T-helper 2 cell treated with Interferon-gamma antibody and Interleukin-4, amounts not matched to agents 100 ng/mL and 5 ng/mL, for 36 hours (primary cell): Measurements from ENCODE around the gene LYL1. TPM values are rescaled to one million over a fixed set of nuclear protein-coding genes. Genes with fewer than 3 reads are reported as not detected.

Experiments used
- intact Hi-C: fragments of 100-400 bp; cut with micrococcal nuclease; formaldehyde crosslinking; loops from one replicate; pipeline ENCODE4 v1.15.1; 2023
- total RNA-seq: library from RNA; stranded (reverse); gene quantifications from 2 replicates; pipeline ENCODE4 v1.2.3, GENCODE V29; 2022

LYL1 gene
- total RNA-seq, 1 donor from 2014 or later = 7.0 TPM

DNA sequence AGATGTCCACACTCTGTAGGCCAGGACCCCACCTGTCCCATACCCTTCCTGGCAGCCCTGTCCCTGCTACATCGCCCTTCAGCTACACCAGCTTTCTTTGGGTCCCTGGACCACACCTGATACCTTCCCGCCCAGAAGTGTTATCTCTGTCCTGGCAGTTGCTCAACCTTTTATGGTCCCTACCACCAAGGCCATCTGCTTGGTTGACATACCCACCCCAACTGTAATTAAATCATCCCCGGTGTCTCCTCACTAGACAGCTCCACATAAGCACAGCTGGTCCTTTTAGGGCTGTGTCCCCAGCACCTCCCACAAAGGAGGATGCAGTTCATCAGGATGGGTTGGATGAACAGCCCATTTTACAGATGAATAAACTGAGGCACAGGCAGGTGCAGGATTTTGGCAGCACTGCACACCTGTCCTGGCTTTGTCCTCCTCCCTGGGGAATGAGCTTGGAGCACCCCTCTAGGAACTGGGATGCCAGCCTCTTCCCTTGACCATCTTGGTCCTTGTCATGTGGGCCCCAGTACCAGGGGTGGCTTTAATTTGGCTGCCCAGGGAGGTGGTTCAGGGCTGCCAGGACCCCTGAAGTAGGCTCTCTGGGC, 28.3 kb upstream of the LYL1 start:
- intact Hi-C loops = no loop called here

DNA sequence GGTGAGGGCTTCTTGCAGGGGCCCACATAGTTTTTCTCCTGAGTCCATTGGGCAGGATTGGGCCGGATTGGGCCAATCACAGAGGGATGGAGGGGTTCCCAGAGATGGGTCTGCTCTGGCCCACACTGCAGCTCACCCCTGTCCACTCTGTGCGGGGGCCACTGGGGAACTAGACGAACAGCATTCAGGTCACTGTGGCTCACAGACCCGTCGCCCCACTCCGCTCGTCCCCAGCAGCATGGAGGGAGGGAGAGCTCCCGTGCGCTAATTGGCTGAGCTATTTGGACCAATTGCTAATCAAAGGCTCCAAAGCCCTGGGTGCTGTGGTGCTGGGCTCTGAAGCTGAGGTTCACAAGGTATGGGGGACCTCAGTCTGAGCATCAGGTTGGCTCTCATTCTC, 26.7 kb upstream of the LYL1 start:
- intact Hi-C loops = no loop called here

GRCh38 chr19:13128583-13128982, 25.9 kb upstream of the LYL1 start:
- intact Hi-C loops = no loop called here

DNA sequence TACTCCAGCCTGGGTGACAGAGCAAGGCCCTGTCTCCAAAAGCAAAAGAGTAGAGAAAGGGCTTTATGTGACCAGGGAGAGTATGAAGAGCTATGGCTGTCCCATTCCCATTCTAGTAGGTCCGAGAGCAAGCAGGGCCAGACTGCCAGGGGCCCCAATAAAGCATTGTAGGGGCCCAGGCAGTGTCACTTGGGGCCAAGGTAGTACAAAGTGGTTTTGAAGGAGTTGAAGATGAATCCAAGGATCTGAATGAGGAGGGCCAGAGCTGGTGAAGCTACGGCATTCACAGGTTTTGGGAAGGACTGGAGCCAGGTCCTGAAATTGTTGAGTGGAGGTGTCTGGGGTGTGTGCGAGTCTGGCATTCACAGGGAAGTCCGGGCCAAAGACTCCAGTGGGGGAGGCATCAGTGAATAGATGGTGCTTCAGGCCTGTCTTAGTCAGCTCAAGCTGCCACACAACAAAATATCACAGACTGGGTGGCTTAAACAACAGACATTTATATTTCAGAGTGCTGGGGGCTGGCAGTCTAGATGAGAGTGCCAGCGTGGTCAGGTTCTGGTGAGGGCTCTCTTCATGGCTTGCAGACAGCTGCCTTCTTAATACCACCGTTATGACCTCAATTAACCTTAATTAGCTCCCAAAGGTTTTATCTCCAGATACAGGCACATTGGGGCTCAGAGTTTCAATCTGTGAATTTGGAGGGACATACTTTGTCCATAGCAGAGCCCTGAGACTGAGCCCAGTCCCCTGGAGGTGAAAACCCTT, 25.3 kb upstream of the LYL1 start:
- intact Hi-C loops = no loop called here

GRCh38 chr19:13127051-13127450, 24.4 kb upstream of the LYL1 start:
- intact Hi-C loops = no loop called here

- intact Hi-C loops = no loop called here
Observed at GRCh38 chr19:13122980-13123957, 20.6 kb upstream of the LYL1 start.

- intact Hi-C loops = no loop called here
Observed at GRCh38 chr19:13122275-13122878, 19.7 kb upstream of the LYL1 start.

DNA sequence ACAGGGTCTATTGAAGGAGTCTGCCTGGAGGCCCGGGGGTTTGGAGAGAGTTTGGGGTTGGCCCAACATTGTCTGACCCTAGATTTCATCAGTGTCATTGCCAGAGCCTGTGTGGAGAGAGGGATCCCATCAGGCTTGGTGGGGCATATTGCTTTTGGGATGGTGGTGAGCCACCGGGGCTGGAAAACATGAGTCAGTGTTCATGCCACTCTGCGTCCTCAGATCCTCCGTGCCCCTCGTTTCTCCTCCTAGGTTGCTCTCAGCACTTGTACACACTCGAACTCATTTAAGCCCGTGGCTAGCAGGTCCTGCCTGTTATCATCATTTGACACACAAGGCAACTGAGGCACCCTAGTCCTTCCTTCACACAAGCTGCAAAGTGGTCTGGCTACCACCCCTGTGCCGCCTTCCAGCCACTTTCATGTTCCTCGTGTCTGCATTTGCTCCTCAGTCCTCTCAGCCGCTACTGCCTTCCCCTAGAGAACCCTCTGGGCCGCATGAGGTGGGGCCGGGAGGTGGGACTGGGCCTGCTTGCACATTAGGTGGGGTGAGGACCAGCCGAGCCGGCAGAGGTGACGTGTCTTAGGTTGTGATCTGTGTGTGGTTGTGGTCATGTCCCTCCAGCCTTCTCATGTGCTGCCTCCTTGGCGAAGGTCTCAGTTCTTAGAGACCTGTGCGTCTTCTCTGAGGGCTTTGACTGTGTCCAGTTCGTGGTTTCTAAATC, 19.1 kb upstream of the LYL1 start:
- intact Hi-C loops = no loop called here

DNA sequence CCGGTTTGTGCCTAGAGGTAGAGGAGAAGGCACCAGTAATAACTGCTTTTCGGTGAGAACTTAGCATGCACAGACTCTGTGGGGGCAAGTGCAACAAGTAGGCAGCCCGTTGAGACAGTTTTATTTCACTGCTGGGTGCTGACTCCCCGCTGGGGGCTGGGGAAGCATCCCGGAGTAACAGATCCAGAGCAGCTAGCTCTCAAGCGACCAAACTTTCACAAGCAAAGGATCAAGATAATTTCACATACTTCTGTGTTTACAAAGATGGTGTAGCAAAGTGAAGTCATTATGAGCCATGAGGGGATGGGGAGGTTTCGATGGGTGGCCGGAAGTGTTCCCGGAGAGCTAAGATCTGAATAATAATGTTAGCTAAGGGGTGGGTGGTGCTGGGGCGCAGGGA, 18.2 kb upstream of the LYL1 start:
- intact Hi-C loops = no loop called here

DNA sequence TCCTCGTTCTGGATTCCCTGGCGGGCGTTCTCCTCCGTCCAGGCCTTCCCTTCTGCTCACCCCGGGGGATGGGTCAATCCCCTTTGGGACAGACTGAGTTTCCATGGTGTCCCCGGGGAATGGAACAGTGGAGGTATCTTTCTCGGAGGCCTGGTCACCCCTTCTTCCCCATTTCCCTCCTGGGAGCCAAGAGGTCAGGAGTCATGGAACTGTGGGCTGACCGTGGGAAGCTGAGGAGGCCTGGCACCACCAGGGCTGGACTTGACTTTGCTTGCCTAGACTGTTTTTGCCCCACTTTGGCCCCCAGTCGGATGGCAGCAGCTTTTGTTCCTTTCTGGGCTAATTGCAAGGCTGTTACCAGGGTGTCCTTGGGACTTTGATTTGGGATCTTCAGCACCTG, 17.4 kb upstream of the LYL1 start:
- intact Hi-C loops = no loop called here

DNA sequence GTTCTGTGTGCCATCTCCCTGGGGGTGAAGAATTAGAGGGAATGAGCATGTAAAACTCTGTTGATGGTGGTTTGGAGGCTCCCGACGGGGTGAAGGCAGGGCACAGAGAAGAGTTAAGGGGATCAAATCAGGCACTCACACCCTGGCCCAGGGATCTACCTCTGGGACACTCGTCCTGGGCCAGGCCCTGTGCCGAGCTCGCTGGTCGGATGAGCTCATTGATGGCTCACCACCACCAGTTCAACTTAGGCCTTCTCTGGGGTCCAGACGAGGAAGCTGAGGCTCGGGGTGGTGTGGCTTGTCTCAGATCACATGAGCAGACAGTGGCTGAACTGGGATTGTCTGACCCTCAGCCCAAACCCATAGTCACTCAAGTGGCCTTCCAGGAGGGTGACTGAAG, 17.0 kb upstream of the LYL1 start:
- intact Hi-C loops = no loop called here

GRCh38 chr19:13118424-13119193, 16.0 kb upstream of the LYL1 start:
- intact Hi-C loops = loop anchor here (1.0 kb wide), 2 partner anchors 14 to 34 kb away; no protein-coding TSS in a partner anchor

- intact Hi-C loops = loop anchor here (1.0 to 2.0 kb wide), 3 partner anchors 14 to 34 kb away; no protein-coding TSS in a partner anchor
Observed at GRCh38 chr19:13117772-13118423, 15.2 kb upstream of the LYL1 start, which contains the start of gene NACC1. TSS of gene NACC1 (plus strand) at chr19:13118264. CDS start at chr19:13135208, 16,944 bp downstream.

GRCh38 chr19:13117176-13117771, 14.6 kb upstream of the LYL1 start:
- intact Hi-C loops = loop anchor here (2.0 kb wide), 1 partner anchor 16 kb away; no protein-coding TSS in a partner anchor

DNA sequence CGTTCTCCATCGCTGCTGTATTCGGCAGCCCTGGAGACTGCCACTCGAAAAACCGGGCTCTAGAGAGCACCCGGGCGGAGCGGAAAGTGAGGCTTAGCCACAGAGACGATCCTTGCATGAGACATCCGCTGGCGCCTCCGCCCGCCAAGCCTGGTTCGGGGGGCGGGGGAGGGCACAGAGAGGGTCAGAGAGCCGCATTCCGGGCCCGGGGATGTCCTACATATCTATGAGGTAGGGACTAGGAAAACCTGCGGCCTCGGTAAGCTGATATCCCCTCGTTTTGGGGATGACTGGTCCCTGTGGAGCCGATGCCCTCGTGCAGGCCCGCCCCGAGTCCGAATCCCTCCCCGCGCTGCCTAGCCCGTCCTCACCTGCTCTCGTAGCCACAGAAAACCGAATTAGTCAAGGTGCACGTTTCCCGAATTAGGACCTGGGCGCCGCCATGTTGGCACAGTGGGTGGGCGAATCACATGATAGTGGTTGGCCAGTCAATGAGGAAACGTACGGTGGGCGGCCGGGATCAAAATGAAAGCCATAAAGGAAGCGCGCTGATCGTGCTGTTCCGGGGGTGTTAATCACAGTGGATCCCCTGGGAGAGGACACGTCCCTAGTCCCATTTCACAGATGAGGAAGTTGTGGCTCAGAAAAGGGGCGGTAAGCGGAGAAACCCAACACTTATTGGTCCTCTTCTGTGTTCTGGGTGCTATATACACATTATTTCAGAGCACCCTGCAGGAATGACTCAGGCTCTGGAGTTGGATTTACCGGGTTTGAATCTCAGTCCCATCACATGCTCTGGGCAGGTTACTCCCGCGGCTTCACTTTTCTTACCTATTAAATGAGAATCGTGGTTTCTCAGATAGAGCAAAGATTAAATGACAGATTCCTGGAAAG, 13.9 kb upstream of the LYL1 start, which contains the start of gene TRMT1:
Gene TRMT1 (minus strand): TSS at position 459 of the 894 bp plus-strand sequence. CDS start 341 bp downstream, at position 118.
- intact Hi-C loops = loop anchor here (2.0 kb wide), 1 partner anchor 16 kb away; no protein-coding TSS in a partner anchor

DNA sequence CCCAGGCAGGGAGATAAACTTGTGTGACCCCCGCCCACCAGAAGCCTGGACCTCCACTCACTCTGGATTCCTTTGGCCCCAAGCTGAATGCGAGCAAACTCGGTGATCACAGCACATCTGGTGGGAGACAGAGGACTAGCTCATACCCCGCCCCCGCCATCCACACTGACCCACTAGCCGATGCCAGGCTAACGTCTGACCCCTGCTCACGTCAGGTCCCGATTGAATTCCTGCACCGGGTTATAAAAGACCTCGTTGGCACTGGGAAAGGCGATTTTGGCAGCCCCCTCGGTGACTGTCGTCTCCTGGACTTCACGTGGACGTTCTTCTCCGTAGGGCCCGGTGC, 13.3 kb upstream of the LYL1 start:
- intact Hi-C loops = loop anchor here (2.0 kb wide), 1 partner anchor 15 kb away; no protein-coding TSS in a partner anchor

GRCh38 chr19:13112555-13112954, 9.9 kb upstream of the LYL1 start:
- intact Hi-C loops = no loop called here
